H1 (cell line): ENCODE results near the gene C16orf46. TPM values are rescaled to one million over a fixed set of nuclear protein-coding genes. Genes with fewer than 3 reads are reported as not detected.

Experiments
- CHD7 ChIP-seq: fragments of 300-600 bp; sonication (generic); IDR thresholded peaks from 2 replicates; pipeline ENCODE4 v1.7.1; 2012; ENCODE audit warnings: low read length, moderate library complexity, mild to moderate bottlenecking, inconsistent platforms; ENCODE audit not compliant: insufficient replicate concordance
- NRF1 ChIP-seq: IDR thresholded peaks from 2 replicates; pipeline ENCODE4 v1.6.1; 2011; ENCODE audit warnings: mild to moderate bottlenecking, low read depth, low read length, improper control_type of control experiment
- SIX5 ChIP-seq: IDR thresholded peaks from 2 replicates; pipeline ENCODE4 v1.6.1; 2011; ENCODE audit warnings: mild to moderate bottlenecking, low read depth, low read length
- TCF12 ChIP-seq: IDR thresholded peaks from 2 replicates; pipeline ENCODE4 v1.6.1; 2011; ENCODE audit warnings: low read depth, mild to moderate bottlenecking, low read length
- polyA plus RNA-seq, 7 experiments: library from polyadenylated mRNA; depleted of rRNA in 3 of 7; stranded (reverse) in 5 of 7; unstranded in 2 of 7; fragments of >200 nt in 5 of 7; fragments of 200-250 nt in 2 of 7; gene quantifications; 1 replicate in 5 of 7; 2 replicates in 1 of 7; 4 replicates in 1 of 7; pipeline versions ENCODE4 v1.2.1 to v1.2.3, GENCODE V29; 2011 to 2013; ENCODE audit warnings: missing spikeins in 2 of 7, mixed read lengths in 2 of 7
- total RNA-seq: library from RNA; stranded (reverse); fragmentation: NEBNext Ultra II Directional; extraction: Animal tissue kit (Norgen Biotek cat#: 25700); gene quantifications from 2 replicates; pipeline ENCODE4 v1.2.1, GENCODE V29; 2021

Gene C16orf46
- total and polyA plus RNA-seq, 2 of the 8 experiments (the other 6 are each of a cell fraction or from before 2014, with no cell fraction given), result 0.48 to 0.60 TPM

DNA sequence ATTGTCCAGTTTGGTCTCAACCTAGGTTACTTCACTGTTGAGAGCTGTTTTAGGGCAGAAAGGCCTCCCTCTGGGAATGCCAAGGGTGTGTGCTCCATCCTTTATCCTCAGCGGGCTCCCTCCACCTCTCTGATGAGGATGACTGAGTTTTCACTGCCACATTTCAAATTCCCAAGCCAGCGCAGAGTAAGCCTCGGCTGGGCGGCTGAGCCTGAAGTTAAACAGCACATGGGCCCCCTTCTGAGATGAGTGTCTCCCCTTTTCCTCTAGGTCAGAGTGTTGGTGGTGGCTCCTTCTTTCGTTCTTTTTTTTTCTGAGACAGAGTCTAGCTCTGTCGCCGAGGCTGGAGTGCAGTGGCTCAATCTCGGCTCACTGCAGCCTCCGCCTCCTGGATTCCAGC is 24.7 kb upstream of the C16orf46 start (continued):
- TF ChIP-seq TCF12, result no peak
- no peak for TF ChIP-seq NRF1
- no peak for TF ChIP-seq CHD7
- TF ChIP-seq SIX5, result no peak
